Memory B cell (primary cell): Measurements from ENCODE around the gene MYO5B.

Experiments used
- ATAC-seq: fragments of 150-1000 bp; cut with Tn5 transposase; 2 replicates; pipeline ENCODE4 v1.10.0; 2021; ENCODE audit warnings: low read depth, mild to moderate bottlenecking, moderate library complexity
- DNase-seq, 2 donors: peaks; one replicate each; pipeline ENCODE4 v3.0.0; 2022; ENCODE audit warnings: low spot score in 2 of 2
- H3K27ac Mint-ChIP-seq: one replicate; pipeline ENCODE4 v1.8.0; 2022; ENCODE audit warnings: mild to moderate bottlenecking, moderate library complexity, mixed read lengths
- H3K27me3 Mint-ChIP-seq: one replicate; pipeline ENCODE4 v1.8.0; 2022; ENCODE audit warnings: mixed read lengths
- H3K36me3 Mint-ChIP-seq: one replicate; pipeline ENCODE4 v1.8.0; 2022; ENCODE audit warnings: mild to moderate bottlenecking, mixed read lengths
- H3K4me1 Mint-ChIP-seq: one replicate; pipeline ENCODE4 v1.8.0; 2022; ENCODE audit warnings: mixed read lengths
- H3K4me3 Mint-ChIP-seq: one replicate; pipeline ENCODE4 v1.8.0; 2022; ENCODE audit warnings: mild to moderate bottlenecking, moderate library complexity, mixed read lengths
- H3K9me3 Mint-ChIP-seq: one replicate; pipeline ENCODE4 v1.8.0; 2022; ENCODE audit warnings: mixed read lengths

The MYO5B gene

GRCh38 chr18:50177294-50177992, 17.5 kb downstream of the MYO5B start:
- no peak for DNase-seq
- Mint-ChIP-seq H3K36me3 (no peaks in the 10 kb centered on the region), H3K4me3 (no peak overlapping the region), H3K27ac (no peak overlapping the region), H3K4me1 (peaks cover 4% of the 10 kb centered on the region), H3K9me3 (peaks cover 3% of the 10 kb centered on the region), H3K27me3 (peaks cover 10% of the 10 kb centered on the region)
- no peak for ATAC-seq

- no peak overlapping the region for H3K4me3 Mint-ChIP-seq
- H3K9me3 Mint-ChIP-seq, result peaks cover 3% of the 10 kb centered on the region
- ATAC-seq (no peak), DNase-seq (no peak)
- H3K36me3 Mint-ChIP-seq, result no peaks in the 10 kb centered on the region
- H3K27ac Mint-ChIP-seq, result no peak overlapping the region
- peaks cover 16% of the 10 kb centered on the region for H3K27me3 Mint-ChIP-seq
- peaks cover 2% of the 10 kb centered on the region for H3K4me1 Mint-ChIP-seq
Measured at GRCh38 chr18:50172367-50172766, 22.6 kb downstream of the MYO5B start.

- Mint-ChIP-seq H3K4me3 (no peak overlapping the region), H3K27me3 (peaks cover 16% of the 10 kb centered on the region), H3K27ac (no peak overlapping the region), H3K36me3 (no peaks in the 10 kb centered on the region), H3K9me3 (peaks cover 3% of the 10 kb centered on the region), H3K4me1 (peaks cover 2% of the 10 kb centered on the region)
- DNase-seq (no peak), ATAC-seq (no peak)
Measured at GRCh38 chr18:50171406-50171805, 23.5 kb downstream of the MYO5B start.

GRCh38 chr18:50170004-50170403, 24.9 kb downstream of the MYO5B start:
- no peak overlapping the region for H3K4me3 Mint-ChIP-seq
- no peaks in the 10 kb centered on the region for H3K36me3 Mint-ChIP-seq
- DNase-seq (no peak), ATAC-seq (no peak)
- no peak overlapping the region for H3K27ac Mint-ChIP-seq
- H3K9me3 Mint-ChIP-seq, result peaks cover 3% of the 10 kb centered on the region
- peaks cover 20% of the 10 kb centered on the region for H3K27me3 Mint-ChIP-seq
- H3K4me1 Mint-ChIP-seq, result no peaks in the 10 kb centered on the region

GRCh38 chr18:50169149-50169548, 25.8 kb downstream of the MYO5B start:
- no peaks in the 10 kb centered on the region for H3K36me3 Mint-ChIP-seq
- no peak overlapping the region for H3K27ac Mint-ChIP-seq
- H3K27me3 Mint-ChIP-seq, result peaks cover 21% of the 10 kb centered on the region
- H3K9me3 Mint-ChIP-seq, result peaks cover 3% of the 10 kb centered on the region
- H3K4me3 Mint-ChIP-seq, result no peak overlapping the region
- ATAC-seq (no peak), DNase-seq (no peak)
- no peaks in the 10 kb centered on the region for H3K4me1 Mint-ChIP-seq

GRCh38 chr18:50167966-50168365, 27.0 kb downstream of the MYO5B start:
- no peak overlapping the region for H3K27ac Mint-ChIP-seq

GRCh38 chr18:50166901-50167300, 28.0 kb downstream of the MYO5B start:
- Mint-ChIP-seq H3K27ac (no peak overlapping the region), H3K9me3 (no peaks in the 10 kb centered on the region), H3K4me3 (no peak overlapping the region), H3K36me3 (no peaks in the 10 kb centered on the region), H3K4me1 (no peaks in the 10 kb centered on the region), H3K27me3 (peaks cover 27% of the 10 kb centered on the region)
- no peak for DNase-seq
- no peak for ATAC-seq

More at GRCh38 chr18:50167966-50168365, 27.0 kb downstream of the MYO5B start:
- Mint-ChIP-seq H3K4me3 (no peak overlapping the region), H3K9me3 (no peaks in the 10 kb centered on the region), H3K4me1 (no peaks in the 10 kb centered on the region), H3K27me3 (peaks cover 22% of the 10 kb centered on the region), H3K36me3 (no peaks in the 10 kb centered on the region)
- no peak for DNase-seq
- no peak for ATAC-seq

GRCh38 chr18:50163505-50163904, 31.4 kb downstream of the MYO5B start:
- no peaks in the 10 kb centered on the region for H3K4me1 Mint-ChIP-seq
- H3K4me3 Mint-ChIP-seq, result no peak overlapping the region
- H3K9me3 Mint-ChIP-seq, result no peaks in the 10 kb centered on the region
- DNase-seq (no peak), ATAC-seq (no peak)
- peaks cover 34% of the 10 kb centered on the region for H3K27me3 Mint-ChIP-seq
- H3K36me3 Mint-ChIP-seq, result no peaks in the 10 kb centered on the region
- no peak overlapping the region for H3K27ac Mint-ChIP-seq

GRCh38 chr18:50162486-50163304, 32.3 kb downstream of the MYO5B start:
- Mint-ChIP-seq H3K27me3 (peaks cover 32% of the 10 kb centered on the region), H3K36me3 (no peaks in the 10 kb centered on the region), H3K4me3 (no peak overlapping the region), H3K4me1 (no peaks in the 10 kb centered on the region), H3K9me3 (no peaks in the 10 kb centered on the region), H3K27ac (no peak overlapping the region)
- DNase-seq, result no peak
- no peak for ATAC-seq

GRCh38 chr18:50161597-50162205, 33.2 kb downstream of the MYO5B start:
- Mint-ChIP-seq H3K36me3 (peaks cover 3% of the 10 kb centered on the region), H3K4me1 (no peaks in the 10 kb centered on the region), H3K4me3 (no peak overlapping the region), H3K27me3 (peaks cover 37% of the 10 kb centered on the region), H3K9me3 (peaks cover 1% of the 10 kb centered on the region), H3K27ac (no peak overlapping the region)
- no peak for ATAC-seq
- DNase-seq, result no peak

GRCh38 chr18:50159654-50160046, 35.3 kb downstream of the MYO5B start:
- H3K9me3 Mint-ChIP-seq, result peaks cover 1% of the 10 kb centered on the region
- H3K4me3 Mint-ChIP-seq, result no peak overlapping the region
- DNase-seq, result no peak
- H3K27me3 Mint-ChIP-seq, result peaks cover 33% of the 10 kb centered on the region
- H3K4me1 Mint-ChIP-seq, result no peaks in the 10 kb centered on the region
- H3K36me3 Mint-ChIP-seq, result peaks cover 3% of the 10 kb centered on the region
- no peak overlapping the region for H3K27ac Mint-ChIP-seq
- no peak for ATAC-seq

GRCh38 chr18:50158866-50159653, 35.9 kb downstream of the MYO5B start:
- H3K4me1 Mint-ChIP-seq, result no peaks in the 10 kb centered on the region
- no peak for ATAC-seq
- H3K27me3 Mint-ChIP-seq, result peaks cover 31% of the 10 kb centered on the region
- peaks cover 3% of the 10 kb centered on the region for H3K36me3 Mint-ChIP-seq
- peaks cover 1% of the 10 kb centered on the region for H3K9me3 Mint-ChIP-seq
- H3K4me3 Mint-ChIP-seq, result no peak overlapping the region
- no peak overlapping the region for H3K27ac Mint-ChIP-seq
- no peak for DNase-seq

GRCh38 chr18:50155406-50155805, 39.5 kb downstream of the MYO5B start:
- Mint-ChIP-seq H3K4me1 (no peaks in the 10 kb centered on the region), H3K4me3 (no peak overlapping the region), H3K36me3 (peaks cover 3% of the 10 kb centered on the region), H3K27me3 (peaks cover 16% of the 10 kb centered on the region), H3K27ac (no peak overlapping the region), H3K9me3 (peaks cover 1% of the 10 kb centered on the region)
- DNase-seq, result no peak
- no peak for ATAC-seq

GRCh38 chr18:50154420-50154819, 40.5 kb downstream of the MYO5B start:
- Mint-ChIP-seq H3K4me3 (no peak overlapping the region), H3K4me1 (no peaks in the 10 kb centered on the region), H3K27me3 (peaks cover 9% of the 10 kb centered on the region), H3K27ac (no peak overlapping the region), H3K36me3 (peaks cover 3% of the 10 kb centered on the region), H3K9me3 (peaks cover 1% of the 10 kb centered on the region)
- DNase-seq (no peak), ATAC-seq (no peak)
